Stimulated activated CD4-positive, alpha-beta T cell treated with anti-CD3 and anti-CD28 coated beads, TNF-alpha, amount 100 ng/mL, for 24 hours (primary cell): ENCODE results near the gene ZCCHC2.

ENCODE experiments used
- DNase-seq, 3 experiments: peaks; one replicate each; pipeline ENCODE4 v3.0.0-alpha.2; 2020; ENCODE audit warnings: low read depth in 3 of 3

ZCCHC2 gene

DNA sequence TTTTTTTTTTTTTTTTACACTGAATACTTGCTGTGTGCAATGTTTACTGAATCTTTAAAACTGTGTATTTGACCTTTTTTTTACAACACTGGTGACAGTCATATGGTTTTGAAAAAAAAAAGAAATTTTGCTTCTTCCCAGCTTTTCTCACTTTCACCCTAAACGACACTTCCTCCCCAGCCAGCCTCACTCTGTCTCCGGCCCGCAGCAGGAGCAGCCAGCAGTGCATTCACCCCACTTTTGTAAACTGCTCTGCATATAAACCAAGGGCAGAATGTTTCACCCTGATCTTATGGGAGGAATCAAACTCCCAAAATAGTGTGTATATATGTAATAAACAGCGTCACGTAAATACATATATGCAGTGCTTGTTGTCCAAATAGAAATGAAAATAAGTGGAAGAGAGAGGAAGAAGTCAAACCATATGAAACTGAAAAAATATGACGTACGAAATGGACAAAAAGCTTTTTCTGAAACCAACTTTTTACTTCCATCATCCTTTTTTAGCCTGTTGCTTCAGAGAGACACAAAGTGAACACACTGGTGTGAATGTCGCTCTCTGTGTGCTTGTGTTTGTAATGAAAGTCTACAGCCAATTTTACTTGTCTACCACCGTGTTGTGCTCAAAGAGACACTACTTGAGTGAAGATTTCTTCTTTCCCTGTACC, 54.2 kb downstream of the ZCCHC2 start:
- no peak for DNase-seq

DNA sequence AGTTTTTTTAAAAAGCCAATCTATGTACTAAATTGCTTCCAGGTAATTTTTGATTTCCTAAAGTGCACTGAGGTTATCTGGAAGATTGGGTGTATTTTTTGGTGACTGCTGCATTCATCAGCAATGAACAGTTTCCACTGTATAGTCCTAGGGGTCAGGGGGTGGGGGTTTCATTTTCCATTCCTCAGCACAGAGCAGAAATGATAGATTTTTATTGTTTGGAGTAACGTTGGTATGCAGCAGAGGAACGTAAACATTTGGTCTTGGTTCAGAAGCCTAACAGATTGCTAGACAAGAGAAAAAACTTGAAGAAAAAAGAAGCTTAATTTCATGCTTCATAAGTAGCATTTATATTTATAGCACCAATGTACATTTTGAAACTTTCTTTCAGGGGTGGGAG, 54.9 kb downstream of the ZCCHC2 start:
- DNase-seq: no peak

DNA sequence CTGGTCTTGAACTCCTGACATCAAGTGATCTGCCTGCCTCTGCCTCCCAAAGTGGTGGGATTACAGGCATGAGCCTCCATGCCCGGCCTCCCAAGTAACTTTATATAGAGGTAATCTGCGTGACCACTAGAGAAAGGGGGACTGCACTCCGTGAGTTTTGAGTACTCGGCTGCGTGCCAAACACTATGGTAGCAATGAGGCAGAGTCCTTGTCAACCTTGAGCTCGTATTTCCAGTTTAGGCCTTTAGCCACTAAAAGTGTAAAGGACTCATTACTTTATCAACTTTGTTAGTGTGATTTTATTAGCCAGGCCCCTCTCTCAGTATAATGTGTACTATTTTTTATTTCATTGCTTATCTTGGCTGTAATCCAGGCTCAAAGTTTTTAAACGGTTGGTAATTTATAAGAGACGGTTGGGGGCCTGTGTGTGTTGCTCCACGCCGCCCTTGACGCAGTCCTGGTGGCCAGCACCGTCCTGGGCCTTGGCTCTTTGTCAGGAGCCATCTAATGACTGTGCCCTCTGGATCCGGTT, 56.2 kb downstream of the ZCCHC2 start:
- DNase-seq: no peak

DNA sequence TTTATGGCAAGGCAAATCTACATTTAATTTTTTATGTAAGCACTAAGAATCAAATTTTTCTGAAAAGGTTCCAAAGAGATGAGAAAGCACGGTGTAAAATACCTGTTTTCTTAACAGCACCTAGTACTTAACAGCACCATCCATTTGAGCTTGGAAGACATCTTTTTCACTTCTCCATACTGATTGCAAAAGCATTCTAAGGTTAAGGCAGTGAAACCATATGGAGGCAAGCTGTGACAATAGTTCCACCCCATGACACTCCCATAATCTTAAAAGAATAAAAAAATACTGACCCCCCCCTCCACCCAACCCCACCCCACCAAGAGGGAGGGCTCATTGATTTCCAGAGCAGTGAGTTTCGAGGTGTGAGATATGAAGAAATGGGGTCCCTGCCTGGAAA, 60.6 kb downstream of the ZCCHC2 start:
- no peak for DNase-seq

DNA sequence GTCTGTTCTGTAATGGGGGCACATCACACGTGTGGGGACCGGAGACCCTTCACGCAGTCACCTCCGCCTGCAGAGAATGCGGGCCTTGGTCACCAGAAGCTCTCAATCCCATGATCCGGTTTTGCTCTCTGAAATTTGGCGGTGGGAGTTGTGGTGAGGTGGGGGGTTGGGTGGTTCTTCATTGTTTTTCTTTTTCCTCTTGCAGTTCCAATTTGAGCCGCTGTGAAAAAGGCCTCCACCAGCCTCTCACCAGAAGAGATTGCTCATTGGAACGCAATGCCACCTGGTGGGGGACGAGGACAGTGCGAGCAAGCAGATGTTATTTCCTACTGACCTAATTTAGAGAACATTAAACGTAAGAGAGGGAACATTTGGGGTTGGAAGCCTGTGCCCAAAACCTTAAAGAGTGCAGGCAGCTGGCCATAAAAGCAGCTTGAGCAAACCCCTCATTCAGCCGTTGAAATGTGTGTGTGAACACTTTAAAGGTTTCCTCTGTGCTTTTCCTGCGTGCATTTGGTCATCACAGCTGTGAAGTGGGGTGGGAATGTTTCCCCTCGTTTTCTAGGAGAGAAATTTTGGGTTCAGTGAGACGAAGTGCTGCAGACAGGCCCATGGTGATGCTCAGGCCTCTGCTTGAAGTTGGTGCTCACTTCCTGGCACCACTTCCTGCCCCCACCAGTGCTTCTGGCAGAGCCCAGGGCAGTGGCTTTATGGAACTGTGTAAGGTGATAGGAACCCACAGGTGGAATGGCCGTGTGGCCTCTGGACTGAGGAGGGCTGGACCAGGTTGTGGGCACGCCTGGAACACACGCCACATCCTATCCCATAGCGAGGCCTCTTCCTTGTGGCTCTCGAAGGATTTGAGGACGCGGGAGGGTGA, 61.7 kb downstream of the ZCCHC2 start:
- peak; percentile 61 to 88 (median 75) for DNase-seq

DNA sequence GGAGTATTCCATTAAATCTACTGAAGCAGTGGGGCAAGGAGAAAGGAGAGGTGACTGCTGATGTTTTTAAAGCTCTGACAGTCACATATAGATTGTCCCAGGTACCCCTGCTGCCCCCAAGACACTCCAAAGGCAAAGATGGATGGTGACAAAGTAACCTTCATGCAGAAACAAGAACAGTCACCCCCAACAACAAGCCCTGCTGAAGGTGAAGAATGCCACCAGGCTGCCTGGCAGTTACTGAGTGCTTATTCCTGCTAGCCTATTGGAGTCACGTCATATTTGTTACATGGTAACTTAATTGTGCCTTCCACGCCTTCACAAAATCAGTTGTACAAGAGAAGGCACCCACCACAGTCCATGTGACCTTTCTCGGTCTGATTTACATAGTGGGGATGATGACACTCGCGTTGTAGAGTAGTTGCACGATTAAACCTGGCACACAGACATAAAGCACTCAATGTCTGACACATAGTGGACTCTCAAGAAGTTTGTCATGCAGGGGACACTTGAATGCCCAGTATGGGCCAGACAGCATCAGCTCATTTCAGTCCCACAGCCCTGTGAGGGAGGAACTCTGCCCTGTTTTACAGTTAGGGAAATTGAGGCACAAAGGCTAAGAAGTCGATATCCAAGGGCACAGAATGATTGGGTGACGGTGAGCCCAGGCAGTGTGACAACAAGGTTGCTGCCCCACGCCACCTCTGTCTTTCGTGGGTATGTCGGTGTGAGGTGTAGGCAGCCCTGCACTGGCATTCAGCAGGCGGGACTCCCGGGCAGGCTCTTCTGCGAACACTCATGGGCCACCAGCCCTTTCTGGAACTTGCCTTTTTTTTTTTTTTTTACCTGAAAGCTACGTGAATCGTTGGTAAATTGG, 62.7 kb downstream of the ZCCHC2 start:
- peak in 2 of 3 experiments; percentile 32 to 57 for DNase-seq

DNA sequence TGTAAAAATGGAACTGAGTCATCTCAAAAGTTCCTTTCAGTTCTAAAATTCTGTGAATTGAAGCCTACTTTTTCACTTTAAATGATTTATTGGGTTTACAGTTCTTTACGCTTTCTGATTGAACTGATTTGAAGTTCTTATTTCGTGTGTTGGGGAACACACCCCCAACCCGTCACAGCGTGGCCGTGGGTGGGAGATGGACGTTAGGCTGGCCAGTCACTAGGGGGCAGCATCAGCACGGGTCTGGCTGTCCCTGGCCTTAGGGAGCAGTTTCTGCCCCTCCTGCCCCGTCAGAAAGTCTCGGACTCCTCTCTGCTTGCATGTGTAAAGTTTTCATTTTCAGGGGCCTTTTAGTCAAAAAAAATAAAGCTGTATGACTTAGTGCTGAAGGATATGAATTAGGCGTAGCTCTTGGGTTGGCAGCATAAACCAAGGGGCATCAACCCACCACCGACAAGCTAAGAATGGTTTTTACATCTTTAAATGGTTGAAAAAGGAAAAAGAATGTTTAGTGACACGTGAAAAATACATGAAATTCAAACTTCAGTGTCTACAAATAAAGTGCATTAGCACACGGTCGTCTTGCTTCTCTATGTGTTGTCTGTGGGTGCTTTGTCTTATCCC, 63.4 kb downstream of the ZCCHC2 start:
- peak; percentile 35 to 77 (median 54) for DNase-seq

DNA sequence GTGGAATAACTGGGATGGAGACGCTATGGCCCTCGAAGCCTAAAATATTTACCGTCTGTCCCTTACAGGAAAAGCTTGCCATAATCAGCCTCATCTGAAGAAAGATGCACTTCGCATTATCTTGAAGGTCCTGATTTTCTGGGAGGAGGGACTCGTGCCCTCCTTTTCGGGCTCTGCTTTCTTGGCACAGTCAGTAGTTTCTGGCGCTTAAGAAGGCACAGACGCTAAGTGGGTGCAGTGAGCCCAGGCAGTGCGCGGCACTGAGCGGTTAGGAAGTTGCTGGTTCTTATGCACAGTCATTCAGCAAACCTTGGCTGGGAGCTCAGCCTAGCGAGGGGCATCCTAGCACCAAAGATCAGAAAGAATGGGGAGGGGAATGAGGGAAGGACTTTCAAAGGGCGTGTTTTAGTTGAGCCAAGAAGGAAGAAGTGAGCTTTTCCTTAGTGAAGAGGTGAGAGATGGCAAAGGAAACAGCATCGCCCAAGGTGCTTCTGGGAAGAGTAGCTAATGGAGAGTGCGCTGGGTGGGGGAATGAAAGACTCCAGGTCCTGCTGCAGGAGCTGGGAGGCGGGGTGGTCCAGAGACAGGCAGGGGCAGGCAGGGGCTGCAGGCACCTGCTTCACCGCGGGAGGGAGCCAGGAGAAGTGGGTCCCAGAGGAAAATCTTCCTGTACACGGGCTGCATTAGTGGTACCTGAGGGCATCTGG, 64.1 kb downstream of the ZCCHC2 start:
- no peak for DNase-seq

DNA sequence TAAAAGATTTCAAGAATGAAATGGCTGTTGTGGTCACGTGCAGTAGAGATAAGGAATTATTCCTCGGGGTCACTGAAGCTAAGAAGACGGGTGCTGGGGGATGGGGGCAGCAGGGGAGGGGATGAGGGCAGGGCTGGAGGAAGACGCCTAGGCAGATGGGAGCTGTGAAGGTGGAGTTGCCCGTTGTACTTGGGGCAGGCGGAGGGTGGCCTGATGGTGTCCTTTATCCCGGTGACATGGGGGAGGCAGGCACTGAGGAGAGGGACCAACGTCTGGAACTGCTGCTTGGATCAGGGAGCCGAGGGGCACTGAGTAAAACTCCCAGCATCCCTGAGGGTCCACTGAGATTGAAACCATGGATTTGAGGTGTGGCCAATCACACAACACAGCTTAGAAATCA, 64.9 kb downstream of the ZCCHC2 start:
- no peak for DNase-seq

DNA sequence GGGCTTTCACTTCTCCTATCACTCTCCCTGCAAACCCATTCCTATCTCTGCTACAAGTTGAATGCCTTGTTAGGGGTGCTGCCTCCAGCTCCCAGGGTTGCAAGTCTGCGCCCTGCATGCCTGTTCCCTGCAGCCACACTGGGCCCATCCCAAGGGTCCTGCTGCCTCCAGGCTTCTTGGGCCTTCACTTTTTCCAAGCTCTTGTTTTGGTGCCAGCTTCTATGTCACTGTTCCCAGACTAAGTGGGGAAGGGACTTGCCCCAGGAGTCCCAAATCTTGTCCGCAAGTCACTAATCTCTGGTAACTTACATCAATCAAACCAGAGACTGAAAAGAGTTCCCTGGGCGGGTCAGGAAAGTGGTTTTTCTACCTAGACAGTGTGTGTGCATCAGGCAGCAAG, 65.4 kb downstream of the ZCCHC2 start:
- no peak for DNase-seq

DNA sequence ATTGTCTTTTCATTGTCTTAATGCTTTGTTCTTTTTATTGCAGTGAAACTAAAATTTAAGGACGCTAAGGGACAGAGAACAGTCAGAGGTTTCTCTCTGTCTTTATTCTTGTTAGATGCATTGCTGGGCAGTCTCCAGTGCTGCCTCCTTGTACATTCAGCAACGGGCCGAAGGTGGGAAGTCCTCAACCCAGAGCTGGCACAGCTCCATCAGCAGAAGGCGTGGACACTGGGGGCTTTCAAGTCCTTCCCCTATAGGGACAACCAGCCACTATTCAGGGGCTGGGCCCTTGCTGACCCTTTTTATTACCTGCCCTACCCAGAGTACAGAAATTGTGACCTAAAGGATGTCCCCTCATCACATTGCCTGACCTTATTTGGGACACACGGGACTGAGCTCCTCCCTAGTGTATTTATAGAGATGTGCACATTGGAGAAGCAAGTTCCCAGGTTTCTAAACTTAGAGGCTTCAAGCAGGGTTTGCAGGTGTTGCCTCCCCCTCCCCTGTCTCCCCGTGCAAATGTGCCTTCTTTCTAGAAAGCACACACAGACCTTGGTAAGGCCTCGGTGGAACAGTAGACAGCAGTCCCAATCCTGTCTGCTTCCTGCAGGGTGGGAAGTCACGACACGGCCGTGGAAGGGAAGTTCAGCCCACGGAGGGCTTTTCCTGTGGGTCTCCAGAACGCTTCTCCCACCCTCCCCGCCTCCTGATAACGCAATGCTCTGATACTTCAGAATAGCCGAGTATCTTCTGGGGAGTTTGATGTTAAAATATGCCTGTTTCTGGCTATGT, 68.2 kb downstream of the ZCCHC2 start:
- no peak for DNase-seq

DNA sequence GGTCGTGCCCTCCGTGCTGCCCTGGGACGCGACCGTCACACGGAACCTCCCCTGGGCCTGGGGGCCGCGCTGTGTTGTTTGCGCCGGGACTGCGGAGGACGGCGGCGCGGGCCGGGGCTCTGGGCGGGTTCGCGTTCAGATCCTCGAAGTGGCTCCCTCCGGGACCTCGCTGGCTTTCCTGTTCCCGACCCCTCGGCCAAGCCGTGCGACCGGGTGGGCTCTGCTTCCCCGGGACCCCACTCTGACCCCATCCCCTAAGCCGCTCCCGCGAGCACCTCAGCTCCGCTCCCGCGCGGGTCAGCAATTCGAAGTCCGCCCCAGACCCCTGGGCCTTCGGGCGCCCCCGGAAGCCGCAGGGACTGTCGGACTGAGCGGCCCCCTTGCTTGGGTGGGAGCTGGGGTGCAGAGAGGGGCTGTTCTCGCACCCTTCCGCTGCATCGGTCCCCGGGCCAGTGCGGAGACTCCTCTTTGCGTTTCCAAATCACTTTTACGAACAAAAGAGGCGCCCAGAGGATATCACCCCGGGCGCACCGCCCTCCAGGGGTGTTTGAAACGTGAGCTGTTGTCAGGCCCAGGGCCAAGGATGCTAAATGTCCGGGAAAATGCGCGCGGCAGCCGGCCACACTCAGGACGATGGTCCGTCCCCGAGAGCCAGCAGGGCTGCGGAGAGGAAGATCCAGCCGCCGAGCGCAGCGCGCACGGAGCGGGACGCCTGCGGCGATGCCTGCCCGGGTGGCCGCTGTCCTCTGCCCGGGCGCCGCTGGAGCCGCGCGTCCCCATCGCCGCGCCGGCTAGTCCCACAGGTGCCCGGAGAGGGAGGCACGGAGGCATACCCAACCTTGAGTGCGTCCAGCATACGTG, 73.5 kb downstream of the ZCCHC2 start:
- no peak for DNase-seq

DNA sequence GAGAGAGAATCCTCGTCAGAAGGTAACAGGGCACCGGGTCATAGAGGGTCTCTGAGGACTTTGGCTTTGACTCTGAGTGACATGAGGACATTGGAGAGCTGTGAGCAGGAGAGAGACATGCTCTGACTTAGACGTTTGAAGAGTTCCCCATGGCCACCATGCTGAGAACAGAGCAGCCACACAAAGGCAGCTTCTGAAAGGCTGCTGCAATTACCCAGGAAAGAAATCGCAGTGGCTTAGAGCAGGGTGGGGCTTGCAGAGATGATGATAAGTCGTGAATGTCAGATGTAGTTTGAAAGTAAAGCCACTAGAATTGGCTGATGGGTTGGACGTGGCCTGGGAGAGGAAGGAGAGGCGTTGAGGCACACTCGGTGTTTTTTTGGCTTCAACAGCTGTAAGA, 79.0 kb downstream of the ZCCHC2 start:
- DNase-seq: no peak

DNA sequence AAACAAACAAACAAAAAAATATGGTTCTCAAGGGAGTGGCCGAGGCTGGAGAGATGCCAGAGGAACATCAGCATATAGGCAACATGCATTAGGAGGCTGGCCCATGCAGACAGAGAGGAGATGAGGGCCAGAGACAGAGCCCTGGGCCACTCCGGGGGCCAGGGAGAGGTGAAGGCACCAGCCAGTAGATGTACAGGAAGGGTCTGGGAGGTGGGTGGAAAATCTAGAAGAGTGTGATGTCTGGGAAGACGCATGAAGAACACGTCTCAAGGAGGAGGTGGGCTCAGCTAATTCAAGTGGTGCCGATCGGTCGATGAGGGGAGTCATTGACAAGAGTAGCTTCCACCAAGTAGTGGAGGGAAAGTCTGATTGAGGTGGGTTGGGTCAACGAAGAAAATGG, 79.9 kb downstream of the ZCCHC2 start:
- DNase-seq: no peak

DNA sequence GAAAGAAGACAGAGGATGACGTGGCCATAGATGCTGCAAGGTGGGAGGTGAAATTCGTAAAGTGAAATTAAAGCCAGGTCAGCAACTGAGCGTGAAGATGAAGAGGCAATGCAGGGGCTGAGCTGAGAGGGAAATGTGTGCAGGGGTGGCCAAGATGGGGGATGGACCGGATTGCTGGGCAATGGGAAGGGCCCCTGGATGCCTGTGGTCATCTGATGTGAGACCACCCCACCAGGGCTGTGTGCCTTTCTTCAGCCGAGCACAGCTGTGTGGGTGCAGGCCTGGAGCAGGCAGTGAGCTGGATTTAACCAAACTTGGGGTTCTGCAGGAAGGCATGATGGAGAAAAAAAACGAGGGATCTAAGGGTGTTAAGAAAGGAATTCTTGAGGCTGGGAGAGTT, 80.4 kb downstream of the ZCCHC2 start:
- DNase-seq: no peak

DNA sequence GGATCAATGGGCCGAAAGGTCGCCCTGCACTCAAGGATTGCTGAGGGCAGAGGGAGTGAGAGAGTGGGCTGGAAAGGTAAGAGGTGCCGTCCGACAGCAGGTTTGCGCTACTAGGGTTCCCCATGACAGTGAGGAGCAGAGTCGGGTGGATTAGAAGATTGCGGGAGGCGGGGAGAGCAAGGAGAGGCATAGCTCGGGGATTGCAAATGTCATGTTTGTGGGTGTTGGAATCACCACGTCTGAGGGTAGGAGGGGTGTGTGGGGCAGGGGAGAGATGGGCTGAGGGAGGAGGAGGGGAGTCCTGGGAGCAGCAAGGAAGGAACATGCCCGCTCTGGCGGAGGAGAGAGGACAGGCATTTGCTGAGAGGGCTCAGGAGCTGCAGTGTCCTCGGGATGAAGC, 81.2 kb downstream of the ZCCHC2 start:
- DNase-seq: no peak

DNA sequence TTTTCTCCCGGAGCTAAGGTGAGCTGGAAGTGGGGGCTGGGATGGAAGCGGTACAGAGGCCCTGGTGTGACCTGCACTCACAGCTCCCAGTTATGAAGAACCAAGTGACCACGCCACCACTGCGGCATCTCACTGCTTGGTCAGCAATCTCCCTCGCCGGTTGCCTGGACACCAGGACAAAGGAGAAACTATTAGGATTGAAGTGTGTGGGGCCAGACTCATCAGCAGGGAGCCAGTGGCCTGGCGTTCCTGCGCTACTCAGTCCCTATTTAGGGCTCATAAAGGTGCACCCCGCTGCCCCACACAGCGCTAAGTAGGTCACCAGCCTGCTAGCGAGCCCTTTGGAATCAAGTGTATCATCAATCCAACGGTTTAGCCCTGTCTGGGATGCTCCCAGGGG, 82.9 kb downstream of the ZCCHC2 start:
- no peak for DNase-seq

DNA sequence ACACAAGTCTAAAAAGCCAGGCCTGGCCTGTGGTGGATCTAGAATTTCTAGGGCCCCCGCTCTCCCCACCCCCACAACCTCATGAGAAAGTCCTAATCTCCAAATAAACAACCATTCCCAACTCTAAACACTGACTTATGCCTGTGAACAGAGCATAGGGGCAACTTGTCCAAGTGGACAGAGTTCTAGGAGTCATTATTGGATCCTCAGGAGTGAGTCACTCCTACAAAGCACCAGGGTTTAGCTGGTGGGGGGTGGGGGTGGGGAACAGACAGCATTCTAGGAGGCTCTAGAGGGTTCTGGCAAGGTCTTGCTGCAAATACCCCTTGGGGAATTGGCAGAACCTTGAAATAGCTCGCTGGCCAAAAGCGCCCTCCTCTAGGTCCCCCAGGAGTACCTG, 83.3 kb downstream of the ZCCHC2 start:
- DNase-seq: no peak

DNA sequence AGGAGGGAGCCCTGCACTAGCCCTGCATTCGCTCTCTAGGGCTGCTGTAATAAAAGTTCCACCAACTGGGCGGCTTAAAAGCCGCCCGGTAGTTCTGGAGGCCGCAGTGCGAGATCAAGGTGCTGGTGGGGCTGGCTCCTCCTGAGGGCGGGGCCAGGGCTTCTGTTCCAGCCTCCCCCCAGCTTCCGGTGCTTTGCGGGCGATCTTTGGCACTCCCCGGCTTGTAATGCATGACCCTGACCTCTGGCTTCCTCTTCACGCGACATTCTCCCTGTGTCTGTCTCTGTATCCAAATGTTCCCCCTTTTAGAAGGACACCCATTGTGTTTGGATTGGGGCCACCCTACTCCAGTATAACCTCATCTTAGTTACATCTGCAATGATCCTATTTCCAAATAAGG, 84.5 kb downstream of the ZCCHC2 start:
- no peak for DNase-seq
